GM12801 (cell line): ENCODE data around the gene BRD9.

ENCODE experiments used
- TF ChIP-seq, protein P1 (sequence below): IDR thresholded peaks from one replicate; pipeline ENCODE4 v1.5.1; 2011; ENCODE audit warnings: control low read depth; ENCODE audit not compliant: insufficient read length; ENCODE audit errors: extremely low read depth

Gene BRD9

DNA sequence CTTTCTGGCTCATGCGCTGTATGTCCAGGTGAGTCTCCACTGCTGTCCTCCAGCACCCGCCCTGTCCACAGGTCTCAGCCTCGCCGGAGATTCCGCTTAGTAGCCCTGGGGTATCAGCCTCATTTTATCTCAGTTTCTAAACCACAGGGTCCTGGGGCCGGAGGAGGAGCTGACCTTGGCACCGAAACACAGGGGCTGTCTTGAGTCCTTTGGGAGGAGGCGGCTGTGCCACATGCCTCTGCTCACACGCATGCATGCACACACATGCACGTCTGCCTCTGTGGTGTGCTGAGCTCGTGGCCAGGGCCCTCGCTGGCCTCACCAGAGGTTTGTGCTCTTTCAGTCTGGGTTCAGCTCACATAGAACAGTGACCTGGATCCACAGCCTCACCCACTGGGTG is 23.3 kb upstream of the BRD9 start:
- TF ChIP-seq, protein P1, sequence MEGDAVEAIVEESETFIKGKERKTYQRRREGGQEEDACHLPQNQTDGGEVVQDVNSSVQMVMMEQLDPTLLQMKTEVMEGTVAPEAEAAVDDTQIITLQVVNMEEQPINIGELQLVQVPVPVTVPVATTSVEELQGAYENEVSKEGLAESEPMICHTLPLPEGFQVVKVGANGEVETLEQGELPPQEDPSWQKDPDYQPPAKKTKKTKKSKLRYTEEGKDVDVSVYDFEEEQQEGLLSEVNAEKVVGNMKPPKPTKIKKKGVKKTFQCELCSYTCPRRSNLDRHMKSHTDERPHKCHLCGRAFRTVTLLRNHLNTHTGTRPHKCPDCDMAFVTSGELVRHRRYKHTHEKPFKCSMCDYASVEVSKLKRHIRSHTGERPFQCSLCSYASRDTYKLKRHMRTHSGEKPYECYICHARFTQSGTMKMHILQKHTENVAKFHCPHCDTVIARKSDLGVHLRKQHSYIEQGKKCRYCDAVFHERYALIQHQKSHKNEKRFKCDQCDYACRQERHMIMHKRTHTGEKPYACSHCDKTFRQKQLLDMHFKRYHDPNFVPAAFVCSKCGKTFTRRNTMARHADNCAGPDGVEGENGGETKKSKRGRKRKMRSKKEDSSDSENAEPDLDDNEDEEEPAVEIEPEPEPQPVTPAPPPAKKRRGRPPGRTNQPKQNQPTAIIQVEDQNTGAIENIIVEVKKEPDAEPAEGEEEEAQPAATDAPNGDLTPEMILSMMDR, result no peak

DNA sequence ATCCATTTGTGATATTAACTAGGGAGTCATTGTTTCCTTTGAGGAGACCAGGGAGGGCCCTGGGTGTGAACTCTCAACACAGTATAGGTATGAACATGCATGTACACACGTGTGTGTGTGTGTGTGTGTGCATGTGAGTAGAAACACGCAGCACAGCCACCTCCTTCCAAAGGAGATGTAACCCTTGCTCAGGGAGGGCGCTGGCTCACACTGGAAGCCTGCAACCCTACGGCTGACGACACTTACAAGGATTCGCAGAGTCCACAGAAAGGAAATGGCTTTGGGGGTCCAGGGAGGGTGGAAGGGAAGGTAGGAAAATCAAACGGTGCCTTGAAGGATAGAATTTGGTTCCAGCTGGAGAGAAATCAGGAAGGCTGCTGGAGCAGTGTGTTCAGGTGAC is 22.0 kb upstream of the BRD9 start:
- TF ChIP-seq, protein P1, result no peak

DNA sequence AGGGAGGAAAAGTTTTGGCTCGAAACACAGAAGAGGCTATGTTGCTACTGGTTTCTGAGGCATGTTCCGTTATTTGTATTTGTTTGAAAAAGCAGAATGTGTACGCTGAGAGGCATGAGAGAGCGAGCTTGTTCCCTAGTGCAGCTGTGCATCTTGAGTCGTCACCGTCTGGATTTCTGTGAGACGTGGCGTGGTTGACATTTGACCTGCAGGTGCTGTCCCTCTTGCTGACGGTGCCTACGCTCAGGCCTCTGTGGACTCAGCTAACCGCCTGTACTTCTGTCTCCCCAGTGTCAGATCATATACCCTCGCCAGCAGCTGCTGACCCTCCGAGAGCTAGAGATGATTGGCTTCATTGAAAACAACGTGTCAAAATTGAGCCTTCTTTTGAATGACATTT is 21.6 kb upstream of the BRD9 start:
- TF ChIP-seq, protein P1, result no peak

DNA sequence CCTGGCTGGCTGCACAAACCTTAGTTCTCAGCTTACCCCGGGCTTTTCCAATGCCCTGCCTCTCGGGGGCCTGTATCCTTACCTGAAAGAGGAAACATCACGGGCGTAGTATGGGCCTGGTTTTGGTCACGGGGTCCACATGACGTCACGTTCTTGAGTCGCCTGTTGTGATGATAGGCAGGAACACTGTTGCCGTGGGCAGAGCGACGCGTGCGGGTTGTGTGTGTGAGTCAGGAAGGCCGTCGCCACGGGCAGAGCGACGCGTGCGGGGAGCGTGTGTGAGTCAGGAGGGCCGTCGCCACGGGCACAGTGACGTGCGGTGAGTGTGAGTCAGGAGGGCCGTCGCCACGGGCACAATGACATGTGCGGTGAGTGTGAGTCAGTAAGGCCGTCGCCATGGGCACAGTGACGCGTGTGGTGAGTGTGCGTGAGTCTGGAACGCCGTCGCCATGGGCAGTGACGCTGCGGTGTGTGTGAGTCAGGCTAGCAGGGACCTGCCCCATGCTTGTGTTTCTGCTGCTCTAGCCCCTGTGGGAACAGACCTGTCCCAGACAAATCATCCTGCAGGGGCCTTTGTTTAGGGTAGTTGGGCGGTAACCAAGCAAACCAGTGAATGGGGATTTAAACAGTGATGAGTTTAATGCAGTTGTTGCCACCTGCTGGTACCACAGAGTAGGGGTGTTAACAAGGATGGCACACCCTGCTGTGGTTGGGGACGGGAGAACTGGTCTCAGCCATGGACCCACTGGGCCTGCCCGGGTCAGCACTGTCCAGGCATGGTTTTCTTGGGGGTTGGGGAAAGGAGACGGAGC is 19.9 kb upstream of the BRD9 start:
- TF ChIP-seq, protein P1, result no peak

DNA sequence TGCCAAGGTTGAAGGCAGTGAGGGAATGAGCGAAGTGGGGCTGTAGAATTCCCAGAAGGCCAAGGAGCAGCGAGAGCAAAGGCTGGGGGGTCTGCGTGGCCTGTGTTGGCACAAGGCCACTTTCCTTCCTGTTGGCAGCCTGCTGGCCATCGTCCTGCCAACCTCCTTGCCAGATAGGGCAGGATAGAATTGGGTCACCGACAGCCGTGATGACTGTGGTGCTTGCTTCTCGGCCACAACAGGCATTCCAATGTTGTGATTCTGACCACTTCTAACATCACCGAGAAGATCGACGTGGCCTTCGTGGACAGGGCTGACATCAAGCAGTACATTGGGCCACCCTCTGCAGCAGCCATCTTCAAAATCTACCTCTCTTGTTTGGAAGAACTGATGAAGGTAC is 19.0 kb upstream of the BRD9 start:
- TF ChIP-seq, protein P1, result no peak

DNA sequence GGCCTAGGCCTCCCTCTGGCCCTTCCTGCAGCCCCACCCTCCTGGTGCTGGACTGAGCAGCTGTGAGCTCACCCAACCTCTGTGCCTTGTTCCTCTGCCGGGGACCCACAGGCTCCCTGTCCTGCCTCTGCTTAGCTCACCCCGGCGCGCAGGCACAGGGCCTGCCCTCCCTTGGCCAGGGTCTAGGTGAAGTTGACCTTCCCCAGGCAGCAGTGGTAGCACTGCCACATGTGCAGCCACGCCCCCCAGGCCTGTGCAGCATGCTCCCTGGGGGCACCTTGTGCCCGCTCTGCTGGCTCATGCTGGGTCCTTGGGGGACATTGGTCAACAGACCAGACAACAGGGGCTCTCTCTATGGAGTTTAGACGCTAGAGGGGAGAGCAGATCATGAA is 18.2 kb upstream of the BRD9 start:
- TF ChIP-seq, protein P1, result no peak

DNA sequence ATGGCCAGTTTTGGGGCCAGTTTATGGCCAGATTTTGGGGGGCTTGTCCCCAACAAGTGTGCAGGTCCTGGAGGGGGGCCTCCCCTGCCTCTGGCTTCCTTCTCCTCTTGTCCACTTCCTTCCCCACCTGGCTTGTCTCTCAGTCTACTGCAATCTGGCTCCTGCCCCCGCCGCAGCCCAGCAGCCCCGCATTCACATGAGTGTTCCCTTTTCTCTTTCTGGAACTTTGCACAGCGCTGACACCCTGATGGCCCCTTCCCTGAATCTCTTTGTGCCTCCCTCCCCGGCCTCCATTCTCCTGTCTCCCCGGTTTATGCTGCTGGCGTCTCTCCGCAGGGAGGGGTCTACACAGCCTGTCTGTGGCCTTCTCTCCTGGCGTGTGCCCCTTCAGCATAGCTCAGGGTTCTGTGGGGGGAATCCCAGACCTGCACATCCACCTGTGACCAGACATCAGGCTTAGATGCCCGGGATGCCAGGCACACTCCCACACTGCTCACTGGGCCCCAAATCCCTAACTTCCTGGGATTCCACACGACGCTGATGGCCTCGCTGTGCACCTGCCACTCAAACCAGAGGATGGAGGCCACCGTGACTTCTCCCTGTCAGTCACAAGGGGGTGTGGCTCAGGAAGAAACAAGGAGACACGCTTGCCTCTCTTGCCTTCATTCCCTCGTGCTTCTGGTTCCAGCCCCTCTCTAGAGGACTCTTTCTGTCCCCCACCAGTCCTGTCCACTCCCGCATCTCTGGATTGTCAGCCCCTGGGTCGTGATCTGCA is 17.6 kb upstream of the BRD9 start:
- TF ChIP-seq, protein P1, result no peak
